ENCODE data around the gene HSF2.
"Not testable (repeated sequence)": the region's sequence is repeated elsewhere in the genome, so short reads cannot be mapped to it uniquely, and the experiment has no call there.

Gene HSF2

GRCh38 chr6:122400121-122400450 is 634 bp downstream of the HSF2 start:
- no peak for DNase-seq

GRCh38 chr6:122400462-122401089 is 1.1 kb downstream of the HSF2 start:
- peak; percentile 26 for DNase-seq

DNA sequence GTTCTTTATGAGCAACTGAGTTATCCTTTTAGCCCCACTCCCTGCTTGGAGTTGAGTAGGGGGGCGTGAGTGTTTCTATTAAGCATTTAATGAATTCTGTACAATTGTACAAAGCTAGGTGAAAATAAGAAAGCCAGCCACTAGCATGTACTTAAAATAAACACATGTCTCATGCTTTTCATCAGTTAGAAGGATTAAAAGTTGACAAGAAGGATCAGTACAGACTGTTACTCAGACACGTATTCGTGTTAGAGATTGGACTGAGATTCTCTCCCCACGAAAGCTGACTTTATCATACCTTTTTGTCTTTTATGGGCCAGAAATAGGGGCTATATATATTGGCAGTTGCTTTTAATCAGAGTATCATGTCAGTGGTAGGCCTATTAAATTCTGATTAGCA is 1.7 kb downstream of the HSF2 start:
- DNase-seq, result no peak

DNA sequence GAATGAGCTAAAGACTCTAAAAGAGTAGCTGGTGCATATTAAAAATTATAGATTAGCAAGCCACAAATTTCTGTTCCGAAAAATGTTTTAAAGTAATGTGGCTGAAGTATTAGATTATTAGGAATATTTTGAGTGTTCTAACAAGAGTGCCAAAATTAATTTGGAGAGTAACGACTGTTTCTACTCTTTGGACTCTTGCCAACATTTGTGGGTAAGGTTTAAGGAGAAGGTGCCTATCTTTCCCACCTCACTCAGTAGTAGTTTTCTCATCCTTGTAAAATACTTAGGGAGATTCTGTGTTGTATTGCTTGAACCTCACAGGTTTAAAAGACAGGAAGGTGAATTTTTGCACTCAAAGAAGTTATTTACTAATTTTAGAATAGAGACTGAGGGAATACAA is 5.0 kb downstream of the HSF2 start:
- no peak for DNase-seq

DNA sequence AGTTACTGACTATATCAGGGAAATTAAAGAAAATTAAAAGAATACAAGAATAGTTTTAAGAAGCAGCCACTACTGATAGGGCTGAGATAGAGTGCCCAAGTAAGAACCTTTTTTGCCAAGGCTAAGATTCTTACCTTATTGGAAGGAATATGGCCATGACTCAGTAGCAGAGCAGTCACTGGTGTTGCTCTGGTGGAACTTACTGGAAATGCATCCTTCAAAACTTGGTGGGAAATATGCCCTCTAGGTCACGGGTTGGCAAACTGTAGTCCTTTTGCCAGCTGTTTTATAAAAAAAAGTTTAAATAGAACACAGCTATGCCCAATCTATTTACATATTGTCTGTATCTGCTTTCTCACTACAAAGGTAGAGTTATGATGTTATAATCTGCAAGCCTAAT is 6.0 kb downstream of the HSF2 start:
- DNase-seq, result no peak

DNA sequence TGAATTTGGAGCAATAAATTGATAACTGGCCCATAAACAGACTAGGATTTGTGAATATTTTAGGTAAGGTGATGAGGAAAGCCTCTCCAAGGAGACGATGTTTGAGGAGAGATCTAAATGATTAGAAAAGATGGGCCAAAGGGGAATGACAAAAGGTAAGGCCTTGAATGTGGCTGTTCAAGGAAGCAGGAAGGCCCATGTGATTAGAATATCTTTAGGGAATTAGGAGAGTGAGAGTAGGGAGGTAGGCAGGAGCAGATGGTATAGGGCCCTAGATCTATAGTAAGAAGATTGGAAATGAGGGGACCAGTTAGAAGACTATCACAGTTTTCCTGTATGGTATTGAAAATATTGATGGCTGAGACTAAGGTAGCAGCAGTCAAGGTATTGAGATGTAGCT is 6.7 kb downstream of the HSF2 start:
- no peak for DNase-seq

GRCh38 chr6:122407712-122408111 is 8.3 kb downstream of the HSF2 start:
- DNase-seq, result no peak

GRCh38 chr6:122408240-122408639 is 8.8 kb downstream of the HSF2 start:
- no peak for DNase-seq

- DNase-seq, result no peak
These were observed 9.4 kb downstream of the HSF2 start for GRCh38 chr6:122408702-122409458.

DNA sequence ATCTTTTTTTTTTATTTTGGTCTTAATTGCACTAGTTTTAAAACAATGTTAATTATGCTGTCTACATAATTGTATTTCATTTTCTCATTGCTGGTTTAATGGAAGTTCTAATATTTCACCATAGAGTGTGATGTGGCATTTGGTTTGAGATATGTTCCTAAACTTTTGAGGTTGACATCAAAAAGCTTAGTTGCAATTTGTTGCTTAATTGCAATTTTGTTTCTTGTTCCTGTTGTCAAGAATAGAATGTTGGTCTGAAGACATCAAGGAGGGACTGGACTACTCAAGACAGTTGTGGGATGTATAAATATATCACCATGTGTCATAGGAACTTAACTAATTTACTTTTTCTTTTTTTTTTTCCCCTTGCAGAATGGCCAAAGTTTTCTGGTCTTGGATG is 12.5 kb downstream of the HSF2 start:
- no peak for DNase-seq

- no peak for DNase-seq
These were observed 17.4 kb downstream of the HSF2 start for GRCh38 chr6:122416825-122417224.

GRCh38 chr6:122422003-122422402 is 22.6 kb downstream of the HSF2 start:
- no peak for DNase-seq

GRCh38 chr6:122422614-122423267 is 23.3 kb downstream of the HSF2 start:
- no peak for DNase-seq

DNA sequence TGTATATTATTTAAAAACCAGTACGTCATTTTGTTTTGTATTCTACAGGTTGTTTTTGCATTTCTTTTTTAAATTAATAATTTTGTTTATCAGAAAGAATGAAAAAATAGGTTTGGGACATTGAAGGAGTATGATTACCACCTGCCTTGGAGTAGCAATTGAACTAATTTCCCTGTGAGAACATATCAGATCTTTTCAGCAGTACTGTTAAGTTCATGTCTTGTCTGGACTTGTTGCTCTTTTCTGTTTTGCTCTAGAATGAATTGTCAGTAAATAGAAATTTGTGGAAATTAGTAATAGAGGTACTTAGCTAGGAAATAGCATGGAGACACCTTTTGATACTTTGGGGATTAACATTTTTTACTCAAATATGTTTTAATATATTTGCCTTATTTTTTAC is 24.3 kb downstream of the HSF2 start:
- no peak for DNase-seq

DNA sequence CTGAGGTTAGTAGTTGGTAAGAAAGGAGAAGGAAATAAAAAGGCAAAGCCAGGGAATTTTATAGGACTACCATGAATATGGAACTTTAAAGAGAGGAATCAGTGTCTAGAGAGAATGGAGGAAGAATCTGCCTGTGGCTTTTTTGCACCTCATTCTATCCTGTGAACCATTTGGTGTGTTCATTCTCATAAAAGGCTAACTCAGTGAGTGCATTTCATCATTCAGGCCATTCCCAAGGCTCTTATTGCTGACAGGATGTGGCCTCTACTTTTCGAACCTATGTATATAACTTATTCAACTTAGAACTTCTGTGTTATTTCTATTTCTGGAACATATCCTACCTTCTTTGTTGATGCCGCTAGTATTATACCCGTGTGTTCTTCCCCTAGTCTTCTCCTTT is 27.1 kb downstream of the HSF2 start:
- DNase-seq, result no peak

GRCh38 chr6:122428781-122429180 is 29.3 kb downstream of the HSF2 start:
- DNase-seq, result no peak

DNA sequence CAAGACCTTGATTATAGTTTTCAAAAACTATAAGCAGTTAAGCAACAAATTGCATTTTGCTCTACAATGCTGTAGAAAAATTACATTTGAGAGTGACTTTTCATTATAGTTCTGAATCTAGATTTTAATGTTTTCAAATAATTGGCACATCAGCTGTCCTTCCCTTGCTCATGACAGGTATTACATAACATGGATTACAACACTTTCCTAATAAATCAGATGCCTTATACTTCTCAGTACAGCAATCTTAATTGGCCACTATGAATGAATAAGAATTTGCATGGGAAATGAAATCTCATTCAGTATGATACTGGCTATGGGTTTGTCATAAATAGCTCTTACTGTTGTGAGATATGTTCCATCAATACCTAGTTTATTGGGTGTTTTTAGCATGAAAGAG is 29.9 kb downstream of the HSF2 start:
- DNase-seq, result no peak

DNA sequence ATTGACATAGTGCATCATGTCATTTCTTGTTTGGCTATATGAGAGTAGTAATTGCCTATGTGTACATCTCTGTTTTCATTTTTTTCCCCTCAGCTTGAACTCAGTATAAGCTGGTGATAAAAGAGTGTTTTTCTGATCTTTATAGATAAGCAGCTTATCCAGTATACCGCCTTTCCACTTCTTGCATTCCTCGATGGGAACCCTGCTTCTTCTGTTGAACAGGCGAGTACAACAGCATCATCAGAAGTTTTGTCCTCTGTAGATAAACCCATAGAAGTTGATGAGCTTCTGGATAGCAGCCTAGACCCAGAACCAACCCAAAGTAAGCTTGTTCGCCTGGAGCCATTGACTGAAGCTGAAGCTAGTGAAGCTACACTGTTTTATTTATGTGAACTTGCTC is 32.3 kb downstream of the HSF2 start:
- DNase-seq, result no peak

DNA sequence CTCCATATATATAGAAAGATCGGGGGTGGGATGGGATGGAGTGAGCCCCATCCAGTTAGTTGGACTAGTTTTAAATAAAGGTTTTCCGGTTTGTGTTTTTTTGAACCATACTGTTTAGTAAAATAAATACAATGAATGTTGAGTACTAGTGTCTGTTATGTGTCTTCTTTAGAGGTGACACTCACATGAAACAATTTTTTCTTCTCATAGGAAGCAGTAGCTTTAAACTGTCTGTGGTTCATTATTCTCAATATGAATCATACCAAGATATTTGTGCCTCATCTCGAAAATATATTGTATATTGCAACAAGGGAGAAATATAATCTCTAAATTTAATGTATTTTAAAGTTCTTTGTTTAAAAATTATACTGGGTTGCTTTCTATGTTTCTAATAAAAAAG is 33.4 kb downstream of the HSF2 start:
- DNase-seq, result no peak

DNA sequence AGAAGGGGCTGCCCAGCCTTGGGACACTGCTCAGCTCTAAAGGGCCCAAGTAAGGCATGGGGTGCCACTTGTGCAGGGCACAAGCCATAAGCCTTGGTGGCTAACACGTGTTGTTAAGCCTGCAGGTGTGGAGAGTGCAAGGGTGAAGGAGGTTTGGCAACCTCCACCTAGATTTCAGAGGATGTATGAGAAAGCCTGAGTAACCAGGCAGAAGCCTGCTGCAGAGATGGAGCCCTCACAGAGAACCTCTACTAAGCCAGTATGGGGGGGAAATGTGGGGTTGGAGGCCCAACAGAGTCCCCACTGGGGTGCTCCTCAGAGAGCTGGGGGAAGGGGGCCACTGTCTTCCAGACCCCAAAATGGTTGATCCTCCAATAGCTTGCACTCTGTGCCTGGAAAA is 39.5 kb downstream of the HSF2 start:
- no peak for DNase-seq

DNA sequence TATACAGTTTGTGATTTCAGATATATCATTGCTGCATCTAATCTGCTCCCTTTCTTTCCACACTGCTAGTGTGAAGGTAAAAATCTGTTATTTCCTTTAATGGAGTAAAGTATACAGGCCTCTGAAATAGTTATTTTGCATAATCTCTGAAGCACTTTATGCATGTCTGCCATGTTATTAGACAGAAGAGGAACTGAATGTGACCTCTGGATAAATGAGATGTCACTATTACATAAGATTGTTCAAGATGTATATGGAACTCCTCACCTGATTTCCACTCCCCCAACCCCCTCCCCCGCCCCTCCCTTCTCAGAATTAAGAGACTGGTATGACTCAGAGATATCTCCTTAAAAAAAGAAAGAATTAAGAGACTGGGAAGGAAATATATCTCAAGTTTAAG is 45.8 kb downstream of the HSF2 start:
- DNase-seq, result no peak

DNA sequence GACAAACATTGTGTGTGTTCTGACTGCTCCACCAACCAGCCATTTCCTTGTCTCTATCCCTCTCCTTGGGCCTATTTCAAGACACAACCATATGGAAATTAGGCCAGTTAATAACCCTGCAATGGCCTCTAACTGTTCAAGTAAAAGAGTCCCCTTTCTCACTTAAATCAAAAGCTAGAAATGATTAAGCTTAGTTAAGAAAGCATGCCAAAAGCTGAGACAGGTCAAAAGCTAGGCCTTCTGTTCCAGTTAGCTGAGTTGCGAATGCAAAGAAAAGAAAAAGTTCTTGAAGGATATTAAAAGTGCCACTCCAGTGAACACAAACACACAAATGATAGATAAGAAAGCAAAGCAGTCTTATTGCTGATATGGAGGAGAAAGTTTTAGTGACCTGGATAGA is 49.6 kb downstream of the HSF2 start:
- DNase-seq, result no peak

GRCh38 chr6:122452509-122452908 is 53.1 kb downstream of the HSF2 start:
- DNase-seq, result no peak

- no peak for DNase-seq
These were observed 55.2 kb downstream of the HSF2 start for GRCh38 chr6:122454673-122455072.

- not testable (repeated sequence) for DNase-seq
These were observed 55.7 kb downstream of the HSF2 start for GRCh38 chr6:122455116-122455515.

Data from NCI-H526 treated with DMSO at 0.1 percent for 48 hours (cell line).